KMS-11 (cell line): Measurements from ENCODE around the gene AP5S1.

Experiments used
- H2AFZ ChIP-seq: fragments of 200-600 bp; sonication (generic); 2 replicates; pipeline ENCODE4 v1.6.1; 2016; ENCODE audit warnings: antibody characterized with exemption, mixed run types, low read depth
- H3K27ac ChIP-seq: fragments of 200-600 bp; sonication (generic); 2 replicates; pipeline ENCODE4 v1.6.1; 2016; ENCODE audit warnings: mild to moderate bottlenecking, mixed run types
- H3K27me3 ChIP-seq: fragments of 200-600 bp; sonication (generic); 2 replicates; pipeline ENCODE4 v1.6.1; 2017; ENCODE audit warnings: mild to moderate bottlenecking, low read depth, mixed run types, moderate library complexity; ENCODE audit not compliant: insufficient read depth
- H3K36me3 ChIP-seq: fragments of 200-600 bp; sonication (generic); 2 replicates; pipeline ENCODE4 v1.6.1; 2017; ENCODE audit warnings: mild to moderate bottlenecking, mixed run types; ENCODE audit not compliant: insufficient read depth
- H3K4me1 ChIP-seq: fragments of 200-600 bp; sonication (generic); 2 replicates; pipeline ENCODE4 v1.6.1; 2016; ENCODE audit warnings: mild to moderate bottlenecking, low read depth, mixed run types; ENCODE audit not compliant: poor library complexity, severe bottlenecking
- H3K4me2 ChIP-seq: fragments of 200-600 bp; sonication (generic); 2 replicates; pipeline ENCODE4 v1.7.0; 2016; ENCODE audit warnings: mild to moderate bottlenecking, mixed run types
- H3K4me3 ChIP-seq: fragments of 200-600 bp; sonication (generic); IDR thresholded peaks from 2 replicates; pipeline ENCODE4 v1.6.1; 2017; ENCODE audit warnings: low read depth, low read length, mixed read lengths; ENCODE audit not compliant: insufficient read depth
- H3K79me2 ChIP-seq: fragments of 200-600 bp; sonication (generic); 2 replicates; pipeline ENCODE4 v1.6.1; 2016; ENCODE audit warnings: low read depth, mixed run types; ENCODE audit not compliant: insufficient read depth
- H3K9ac ChIP-seq: fragments of 200-600 bp; sonication (generic); 2 replicates; pipeline ENCODE4 v1.6.1; 2016; ENCODE audit warnings: mild to moderate bottlenecking, mixed run types
- H4K20me1 ChIP-seq: fragments of 200-600 bp; sonication (generic); 2 replicates; pipeline ENCODE4 v1.6.1; 2016; ENCODE audit warnings: mild to moderate bottlenecking, mixed run types; ENCODE audit not compliant: insufficient read depth
- TF ChIP-seq, protein P1 (sequence below): fragments of 200-600 bp; sonication (generic); conservative IDR thresholded peaks from 2 replicates; pipeline ENCODE4 v1.6.1; 2017; ENCODE audit warnings: low read depth, mild to moderate bottlenecking, antibody characterized with exemption, low read length, moderate library complexity, mixed read lengths

The AP5S1 gene

GRCh38 chr20:3815703-3816315 is 4.5 kb upstream of the AP5S1 start:
- no peaks in the 10 kb centered on the region for H3K27me3 ChIP-seq
- no peak overlapping the region for H3K27ac ChIP-seq
- no peak overlapping the region for H2AFZ ChIP-seq
- no peaks in the 10 kb centered on the region for H4K20me1 ChIP-seq
- no peaks in the 10 kb centered on the region for H3K79me2 ChIP-seq
- H3K9ac ChIP-seq, result no peak overlapping the region
- peaks cover 12% of the 10 kb centered on the region for H3K4me1 ChIP-seq
- no peak overlapping the region for H3K4me3 ChIP-seq
- no peak overlapping the region for H3K4me2 ChIP-seq
- H3K36me3 ChIP-seq, result no peaks in the 10 kb centered on the region
- TF ChIP-seq, protein P1, sequence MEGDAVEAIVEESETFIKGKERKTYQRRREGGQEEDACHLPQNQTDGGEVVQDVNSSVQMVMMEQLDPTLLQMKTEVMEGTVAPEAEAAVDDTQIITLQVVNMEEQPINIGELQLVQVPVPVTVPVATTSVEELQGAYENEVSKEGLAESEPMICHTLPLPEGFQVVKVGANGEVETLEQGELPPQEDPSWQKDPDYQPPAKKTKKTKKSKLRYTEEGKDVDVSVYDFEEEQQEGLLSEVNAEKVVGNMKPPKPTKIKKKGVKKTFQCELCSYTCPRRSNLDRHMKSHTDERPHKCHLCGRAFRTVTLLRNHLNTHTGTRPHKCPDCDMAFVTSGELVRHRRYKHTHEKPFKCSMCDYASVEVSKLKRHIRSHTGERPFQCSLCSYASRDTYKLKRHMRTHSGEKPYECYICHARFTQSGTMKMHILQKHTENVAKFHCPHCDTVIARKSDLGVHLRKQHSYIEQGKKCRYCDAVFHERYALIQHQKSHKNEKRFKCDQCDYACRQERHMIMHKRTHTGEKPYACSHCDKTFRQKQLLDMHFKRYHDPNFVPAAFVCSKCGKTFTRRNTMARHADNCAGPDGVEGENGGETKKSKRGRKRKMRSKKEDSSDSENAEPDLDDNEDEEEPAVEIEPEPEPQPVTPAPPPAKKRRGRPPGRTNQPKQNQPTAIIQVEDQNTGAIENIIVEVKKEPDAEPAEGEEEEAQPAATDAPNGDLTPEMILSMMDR, result no peak

GRCh38 chr20:3818155-3819151 is 1.9 kb upstream of the AP5S1 start:
- H3K4me2 ChIP-seq, result no peak overlapping the region
- H3K4me1 ChIP-seq, result peaks cover 12% of the 10 kb centered on the region
- no peaks in the 10 kb centered on the region for H4K20me1 ChIP-seq
- no peak overlapping the region for H3K4me3 ChIP-seq
- no peaks in the 10 kb centered on the region for H3K27me3 ChIP-seq
- no peak overlapping the region for H3K27ac ChIP-seq
- no peak overlapping the region for H3K9ac ChIP-seq
- TF ChIP-seq, protein P1, result peak; percentile 40; the same call in 1 of the 2 replicates
- H2AFZ ChIP-seq, result no peak overlapping the region; the same call in 1 of the 2 replicates
- H3K36me3 ChIP-seq, result no peaks in the 10 kb centered on the region
- no peaks in the 10 kb centered on the region for H3K79me2 ChIP-seq

- no peaks in the 10 kb centered on the region for H3K79me2 ChIP-seq
- no peak overlapping the region for H3K4me3 ChIP-seq
- peak overlapping the region; percentile 33; the same call in 1 of the 2 replicates for H3K4me2 ChIP-seq
- peaks cover 12% of the 10 kb centered on the region for H3K4me1 ChIP-seq
- H3K27ac ChIP-seq, result peak overlapping the region; percentile 94
- peak overlapping the region; percentile 85; the same call in 1 of the 2 replicates for H2AFZ ChIP-seq
- no peaks in the 10 kb centered on the region for H3K27me3 ChIP-seq
- TF ChIP-seq, protein P1, result no peak
- no peaks in the 10 kb centered on the region for H3K36me3 ChIP-seq
- no peaks in the 10 kb centered on the region for H4K20me1 ChIP-seq
- peak overlapping the region; percentile 96; the same call in 1 of the 2 replicates for H3K9ac ChIP-seq
Measured at GRCh38 chr20:3819411-3820047, 818 bp upstream of the AP5S1 start.

- H3K27me3 ChIP-seq, result no peaks in the 10 kb centered on the region
- TF ChIP-seq, protein P1, result no peak
- H3K4me2 ChIP-seq, result peak overlapping the region; percentile 62
- H3K27ac ChIP-seq, result peak overlapping the region; percentile 94
- peak overlapping the region; percentile 85; the same call in 1 of the 2 replicates for H2AFZ ChIP-seq
- H4K20me1 ChIP-seq, result no peaks in the 10 kb centered on the region
- H3K4me3 ChIP-seq, result no peak overlapping the region
- H3K4me1 ChIP-seq, result peaks cover 12% of the 10 kb centered on the region
- no peaks in the 10 kb centered on the region for H3K79me2 ChIP-seq
- no peaks in the 10 kb centered on the region for H3K36me3 ChIP-seq
- peak overlapping the region; percentile 96 for H3K9ac ChIP-seq
Measured at GRCh38 chr20:3820901-3821727, 767 bp downstream of the AP5S1 start.
